GM21786 (cell line): ENCODE results near the gene CFAP53.

Experiments
- ATAC-seq: cut with Tn5 transposase; IDR thresholded peaks from one replicate; pipeline ENCODE4 v1.9.1; 2021; ENCODE audit not compliant: unreplicated experiment

Gene CFAP53

DNA sequence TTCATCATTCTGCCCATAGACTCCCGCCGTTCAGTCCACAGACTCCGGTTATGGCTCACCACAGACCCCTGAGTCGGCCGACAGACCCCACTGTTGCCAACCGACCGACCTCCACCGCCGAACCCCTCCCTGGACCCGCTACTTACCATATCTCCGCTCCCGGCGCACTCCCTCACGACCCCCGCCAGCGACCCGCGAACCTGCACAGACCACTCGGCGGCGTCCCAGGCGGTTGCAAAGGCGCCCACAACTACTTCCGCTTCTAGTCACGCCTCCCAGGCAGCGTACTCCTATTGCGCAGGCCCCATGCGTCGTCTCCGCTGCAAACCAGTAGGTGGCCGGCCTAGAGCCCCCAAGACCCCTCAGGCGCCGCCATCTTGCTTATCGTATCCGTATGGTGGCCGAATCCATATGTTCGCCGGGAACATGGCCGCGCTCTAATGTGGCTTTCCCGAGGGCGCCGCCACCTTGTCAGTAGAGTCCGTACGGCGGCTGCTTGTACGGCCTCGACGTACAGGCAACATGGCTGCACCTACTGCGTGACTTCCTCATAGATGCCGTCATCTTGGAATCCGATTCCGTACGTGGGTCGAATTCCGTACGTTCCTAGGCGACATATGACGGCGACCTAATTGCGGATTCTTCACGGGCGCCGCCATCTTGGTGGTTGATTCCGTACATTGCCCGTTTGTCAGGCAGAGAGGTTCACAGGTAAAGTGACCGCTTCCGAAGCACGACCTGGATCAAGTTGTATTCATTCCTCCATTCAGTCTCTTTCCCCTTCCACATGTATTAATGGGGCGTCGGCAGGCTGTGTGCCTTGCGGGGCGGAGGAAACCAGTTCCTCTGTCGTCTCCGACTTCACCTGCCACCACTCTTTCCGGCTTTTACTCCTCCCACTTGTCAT, 21.4 kb upstream of the CFAP53 start, which contains the start of gene CXXC1:
Gene CXXC1, minus strand, starts transcription at position 252 of the 907 bp plus-strand sequence. Its CDS starts 103 bp downstream, at position 149.
- ATAC-seq = peak; percentile 89

DNA sequence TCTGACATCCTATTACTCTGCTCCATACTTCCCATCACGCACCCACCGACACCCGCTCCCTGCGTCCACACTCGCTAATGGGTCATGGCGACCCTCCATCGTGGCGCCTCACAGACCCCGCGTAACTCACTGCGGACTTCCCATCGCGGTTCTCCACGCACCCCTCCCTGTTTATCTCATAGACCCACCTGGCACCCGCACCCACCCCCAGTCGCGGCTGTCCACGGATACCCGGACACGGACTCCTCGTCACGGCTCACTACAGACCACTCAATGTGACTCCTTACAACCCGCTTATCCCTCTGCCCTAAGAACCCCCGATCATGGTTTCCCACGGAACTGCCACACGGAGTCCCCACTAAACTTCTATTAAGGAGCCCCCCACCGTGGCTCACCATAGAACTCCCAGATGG, 20.7 kb upstream of the CFAP53 start:
- no peak for ATAC-seq

DNA sequence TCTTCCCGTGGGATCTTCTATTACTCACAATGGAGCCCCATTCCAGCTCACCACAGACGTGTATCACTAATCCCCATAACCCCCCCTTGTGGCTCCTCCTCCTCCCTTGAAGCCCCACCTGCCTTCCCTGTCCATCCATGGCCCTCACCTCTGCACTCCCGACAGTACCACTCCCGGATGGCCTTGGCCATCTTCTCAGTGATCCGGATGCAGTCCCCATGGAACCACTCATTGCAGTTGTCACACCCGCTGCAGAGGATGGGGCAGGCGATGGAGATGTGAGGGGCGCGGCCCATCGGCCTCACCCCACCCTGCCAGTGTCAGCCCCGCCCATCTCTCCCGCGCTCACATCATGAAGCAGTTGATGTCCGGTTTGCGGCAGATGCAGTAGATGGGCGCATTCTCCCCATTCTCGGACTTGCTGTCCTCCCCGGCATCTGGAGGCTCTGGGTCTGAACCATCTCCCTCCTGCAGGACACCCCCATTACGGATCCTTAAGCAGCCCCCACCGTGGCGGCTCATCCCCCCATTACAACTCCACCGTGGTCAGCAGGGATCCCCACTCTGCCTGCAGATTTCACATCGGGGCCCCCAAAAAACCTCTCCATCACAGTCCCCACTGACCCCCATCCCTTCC, 20.2 kb upstream of the CFAP53 start:
- no peak for ATAC-seq

DNA sequence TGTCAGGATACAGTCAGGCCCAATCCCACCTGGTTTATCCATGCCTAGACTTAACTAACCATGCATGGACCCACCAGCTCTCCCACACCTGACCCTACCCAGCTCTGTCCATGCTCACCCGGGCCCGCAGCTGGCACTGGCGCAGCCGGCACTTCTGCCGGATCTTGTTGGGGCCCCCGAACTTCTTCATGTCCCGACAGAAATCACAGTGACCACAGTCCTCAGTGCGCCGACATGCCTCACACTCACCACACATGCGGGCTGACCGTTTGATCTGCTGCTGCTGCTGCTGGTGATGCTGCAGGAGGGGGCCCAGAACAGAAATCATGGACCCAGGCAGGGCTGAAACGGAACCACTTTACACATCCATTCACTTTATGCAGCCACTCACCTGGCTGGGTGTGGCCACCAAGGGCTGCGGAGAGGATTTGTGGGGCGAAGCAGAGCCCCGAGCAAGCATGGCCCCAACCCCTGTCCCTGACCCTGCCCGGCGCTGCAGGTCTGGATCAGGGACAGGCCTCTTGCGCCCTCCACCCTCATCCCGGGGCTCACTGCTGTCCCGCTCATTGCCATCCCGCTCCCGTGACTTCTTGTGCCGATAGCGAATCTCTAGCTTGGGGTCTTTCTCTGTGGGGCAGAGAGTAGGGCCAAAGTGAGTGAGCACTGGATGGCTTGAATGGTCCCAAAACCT, 19.5 kb upstream of the CFAP53 start:
- no peak for ATAC-seq

DNA sequence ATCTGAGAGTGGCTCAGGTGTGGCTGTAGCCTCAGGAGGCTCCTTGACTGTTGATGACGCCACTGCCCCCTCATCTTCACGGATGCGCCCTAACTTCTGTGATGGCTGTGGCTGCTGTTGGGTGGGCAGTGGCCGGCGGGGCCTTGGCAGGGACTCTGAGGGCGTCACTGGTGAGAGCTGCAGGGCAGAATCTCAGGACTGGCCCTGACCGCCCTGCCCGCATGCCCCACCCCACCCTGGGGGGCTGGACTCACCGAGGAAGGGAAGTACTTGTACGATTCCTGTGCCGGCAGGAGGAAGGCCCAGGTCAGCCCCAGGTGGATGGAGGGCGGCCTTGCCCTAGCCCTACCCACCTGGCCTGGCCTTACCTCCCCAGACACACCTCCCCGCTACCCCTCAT, 18.8 kb upstream of the CFAP53 start:
- ATAC-seq = no peak

DNA sequence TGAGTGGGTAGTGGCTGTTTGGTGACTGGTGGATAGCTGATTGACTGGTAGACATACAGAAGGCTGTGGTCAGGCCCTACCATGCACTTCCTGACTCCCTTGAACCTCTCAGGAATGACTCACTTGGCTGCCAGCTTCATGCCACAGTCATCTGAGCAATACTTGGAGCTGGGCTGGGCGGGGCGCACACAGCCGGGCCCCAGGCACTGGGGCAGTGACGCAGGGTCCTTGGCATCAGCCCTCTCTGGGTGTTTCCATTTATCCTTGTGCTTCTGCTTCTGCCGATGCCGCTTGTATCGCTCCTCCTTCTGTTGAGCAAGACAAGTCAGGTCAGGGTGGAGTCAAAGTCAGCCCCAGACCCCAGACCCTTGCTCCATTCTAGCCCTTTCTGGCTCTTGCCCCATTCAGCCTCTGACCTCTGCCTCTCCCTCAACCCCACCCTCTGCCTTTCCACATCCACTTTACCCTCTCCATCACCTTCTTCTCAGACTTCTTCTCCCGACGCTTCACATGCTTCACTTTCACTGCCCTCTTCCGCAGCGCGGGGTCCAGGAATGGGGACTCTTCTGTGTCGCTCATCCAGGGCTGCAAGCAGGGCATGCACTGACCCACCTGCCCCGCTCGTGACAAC, 18.1 kb upstream of the CFAP53 start:
- no peak for ATAC-seq

DNA sequence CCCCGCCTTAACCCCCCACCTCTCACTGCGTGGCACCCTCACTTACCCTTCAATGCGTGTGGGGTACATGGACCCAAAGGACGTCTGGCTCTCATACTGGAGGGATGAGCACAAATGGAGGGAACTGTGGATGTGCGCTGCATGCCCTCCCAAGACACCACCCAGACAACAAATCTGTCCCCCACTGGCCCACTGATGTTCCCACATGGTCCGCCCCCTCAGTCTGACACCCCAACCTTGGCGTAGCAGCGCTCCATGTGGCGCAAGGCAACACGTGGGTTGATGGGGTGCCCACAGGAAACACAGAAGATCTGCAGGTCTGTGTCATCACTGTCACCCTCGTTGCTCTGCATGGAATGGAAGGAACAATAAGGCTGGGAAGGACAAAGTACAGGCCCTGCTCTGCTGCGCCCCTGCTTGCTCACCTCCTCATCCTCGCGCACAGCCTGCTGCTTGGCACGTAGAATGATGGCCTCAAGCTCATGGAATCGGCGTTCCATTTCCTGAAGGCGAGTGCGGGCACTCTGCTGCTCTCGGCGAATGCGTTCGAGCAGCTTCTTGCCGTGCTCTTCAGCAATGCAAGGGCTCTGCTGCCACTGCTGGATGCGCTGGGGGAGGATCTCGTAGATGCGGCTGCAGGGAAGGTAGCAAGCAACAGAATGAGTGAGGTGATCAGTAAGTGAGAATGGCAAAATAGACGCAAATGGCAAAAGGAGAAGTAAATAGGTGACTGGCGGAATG, 17.3 kb upstream of the CFAP53 start:
- ATAC-seq = no peak

DNA sequence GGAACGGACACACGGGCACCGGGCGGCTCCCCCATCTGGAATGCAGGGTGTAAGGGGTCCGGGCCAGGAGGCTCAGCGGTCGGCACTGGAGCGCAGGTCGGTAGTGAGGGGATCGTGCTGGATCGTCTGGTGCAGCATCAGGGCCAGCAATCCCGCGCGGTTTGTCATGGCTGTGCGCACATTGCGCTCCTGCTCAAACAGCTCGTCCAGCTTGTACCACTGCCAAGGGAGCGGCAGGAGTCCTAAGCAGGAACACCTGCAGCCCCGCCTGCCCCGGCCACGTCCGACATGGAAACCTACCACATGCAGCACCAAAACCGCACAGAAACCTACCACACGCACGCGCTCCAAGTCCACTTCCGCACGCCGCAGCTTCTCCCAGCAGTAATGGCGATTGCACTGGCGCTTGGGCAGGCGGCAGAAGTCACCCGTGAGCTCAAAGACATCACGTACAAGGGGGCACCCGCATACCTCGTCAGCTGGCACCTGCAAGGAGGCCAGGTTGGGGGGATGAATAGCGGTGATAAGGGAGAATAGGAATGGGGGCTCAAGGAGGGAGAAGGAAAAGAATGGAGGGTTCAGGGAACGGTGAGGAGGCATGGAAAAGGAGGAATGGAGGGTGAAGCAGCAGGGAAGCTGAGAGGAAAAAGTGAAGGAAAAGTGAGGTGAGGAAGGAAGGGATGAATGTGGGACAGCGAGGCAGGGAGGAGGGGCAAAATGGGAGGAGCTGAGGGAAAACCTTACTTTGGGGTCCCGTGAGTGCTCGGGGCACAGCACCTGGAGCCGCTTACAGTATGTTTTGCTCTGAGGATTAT, 16.4 kb upstream of the CFAP53 start:
- ATAC-seq = no peak

DNA sequence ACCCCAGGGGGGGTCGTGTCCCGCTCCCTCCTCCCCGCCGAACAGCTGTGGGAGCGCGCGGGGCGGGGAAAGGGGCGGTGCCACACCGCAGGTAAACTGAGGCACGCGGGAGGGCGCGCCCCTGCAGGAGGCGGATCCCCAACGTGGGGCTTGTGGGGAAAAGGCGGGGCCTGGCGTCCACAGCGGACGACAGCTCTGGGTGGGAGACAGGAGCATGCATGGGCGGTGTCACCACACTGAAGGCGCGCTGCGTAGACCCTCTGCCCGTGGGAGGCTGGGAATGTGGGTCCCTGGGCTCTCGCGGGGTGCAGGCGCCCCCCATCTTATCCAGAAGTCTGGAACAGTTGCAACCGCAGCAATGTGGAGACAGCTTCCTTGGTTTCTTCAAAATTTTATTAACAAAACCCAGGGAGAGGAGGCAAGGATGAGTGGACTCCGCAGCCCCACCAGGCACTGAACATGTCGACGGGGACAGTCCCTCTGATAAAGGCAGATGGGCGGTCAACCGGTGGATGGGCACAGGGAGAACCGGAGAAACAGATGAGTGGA, 15.8 kb upstream of the CFAP53 start:
- no peak for ATAC-seq

DNA sequence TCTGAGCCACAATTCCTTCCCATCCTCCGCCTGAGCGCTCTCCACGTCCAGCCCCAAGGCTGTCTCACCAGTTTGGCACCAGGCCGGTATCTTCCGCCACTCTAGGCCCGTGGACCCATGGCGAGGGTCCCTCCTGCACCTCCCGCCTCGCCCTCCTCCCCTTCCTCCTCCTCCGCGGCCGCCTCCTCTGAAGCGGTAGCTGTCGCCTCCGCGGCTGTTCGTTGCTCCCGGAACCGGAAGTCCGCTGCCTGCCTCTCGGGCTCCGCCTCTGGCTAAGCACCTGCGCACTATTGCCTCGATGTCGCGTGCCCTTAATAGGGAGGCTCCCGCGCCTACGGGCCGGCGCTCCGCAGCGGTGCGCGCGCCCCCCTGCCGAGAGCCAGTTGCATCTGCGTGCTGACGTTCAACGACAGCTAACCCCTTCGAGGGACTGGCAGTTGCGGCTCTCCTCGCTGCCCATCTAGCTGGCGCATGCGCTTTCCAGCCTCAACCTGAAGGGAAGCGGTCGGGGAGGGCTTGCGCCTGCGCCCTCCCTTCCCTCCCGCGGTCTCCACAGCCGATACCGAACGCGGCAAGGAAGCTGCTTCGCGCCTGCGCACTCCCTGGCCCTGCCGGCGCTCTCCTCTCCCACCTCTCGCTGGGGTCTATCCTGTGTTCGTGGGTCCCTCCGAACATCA, 15.1 kb upstream of the CFAP53 start, which contains the start of gene MBD1:
Gene MBD1, minus strand, starts transcription at position 229 of the 677 bp plus-strand sequence. CDS start 1,531 bp downstream, outside the sequence.
- ATAC-seq = peak; percentile 93

DNA sequence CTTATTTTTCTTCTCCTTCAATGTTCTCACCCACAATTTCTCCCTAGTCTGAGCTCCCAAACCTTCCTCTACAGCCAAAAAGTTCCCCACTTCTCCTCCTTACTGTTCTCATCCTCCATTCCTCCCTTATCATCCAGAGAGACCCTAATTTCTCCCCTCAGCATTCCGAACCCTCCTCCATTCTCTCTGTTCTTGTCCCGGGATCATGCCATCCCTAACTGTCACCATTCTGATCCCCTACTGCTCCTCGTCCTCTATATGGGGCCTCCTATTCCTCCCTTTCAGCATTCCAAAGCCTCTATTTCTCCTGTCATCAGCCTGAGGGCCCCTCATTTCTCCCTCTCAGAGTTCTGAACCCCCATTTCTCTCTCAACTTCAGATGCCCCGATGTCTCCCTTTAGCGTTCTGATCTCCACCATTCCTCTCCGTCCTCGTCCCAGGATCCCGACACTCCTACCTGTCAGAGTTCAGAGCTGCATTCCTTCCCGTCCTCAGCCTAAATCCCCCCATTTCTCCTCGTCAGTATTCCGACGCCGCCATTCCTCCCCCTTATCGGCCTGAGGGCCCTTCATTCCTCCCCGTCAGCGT, 14.5 kb upstream of the CFAP53 start:
- no peak for ATAC-seq

DNA sequence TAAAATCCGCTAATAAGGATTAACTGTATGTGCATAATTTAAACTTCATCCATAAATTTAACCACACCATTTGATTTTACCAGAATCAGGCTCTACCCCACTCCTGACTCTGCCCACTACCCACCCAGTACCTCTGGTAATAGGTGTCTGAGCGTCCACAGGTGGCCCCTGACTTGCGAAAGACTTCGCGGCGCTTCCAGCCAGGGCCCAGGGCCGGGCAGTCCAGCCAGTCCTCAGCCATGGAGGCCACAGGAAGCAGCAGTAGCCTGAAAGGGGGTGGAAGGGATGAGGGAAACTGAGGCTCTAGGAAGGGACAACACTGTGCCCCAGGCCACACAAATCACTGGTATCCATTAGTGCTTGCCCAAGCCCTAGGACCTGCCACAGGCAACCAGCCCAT, 13.5 kb upstream of the CFAP53 start:
- ATAC-seq = no peak

DNA sequence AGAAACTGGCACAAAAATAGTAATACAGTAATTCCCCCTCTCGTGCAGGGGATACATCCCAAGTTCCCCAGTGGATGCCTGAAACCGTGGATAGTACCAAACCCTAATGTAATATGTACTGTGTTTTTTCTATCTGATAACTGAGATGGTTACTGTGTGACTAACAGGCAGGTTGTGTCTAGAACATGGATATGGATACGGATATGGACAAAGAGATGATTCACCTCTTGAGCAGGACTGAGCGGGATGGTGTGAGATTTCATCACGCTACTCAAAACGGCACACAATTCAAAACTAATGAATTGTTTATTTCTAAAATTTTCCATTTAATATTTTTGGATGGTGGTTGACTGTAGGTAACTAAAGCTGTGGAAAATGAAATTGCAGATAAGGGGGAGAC, 11.6 kb upstream of the CFAP53 start:
- no peak for ATAC-seq

DNA sequence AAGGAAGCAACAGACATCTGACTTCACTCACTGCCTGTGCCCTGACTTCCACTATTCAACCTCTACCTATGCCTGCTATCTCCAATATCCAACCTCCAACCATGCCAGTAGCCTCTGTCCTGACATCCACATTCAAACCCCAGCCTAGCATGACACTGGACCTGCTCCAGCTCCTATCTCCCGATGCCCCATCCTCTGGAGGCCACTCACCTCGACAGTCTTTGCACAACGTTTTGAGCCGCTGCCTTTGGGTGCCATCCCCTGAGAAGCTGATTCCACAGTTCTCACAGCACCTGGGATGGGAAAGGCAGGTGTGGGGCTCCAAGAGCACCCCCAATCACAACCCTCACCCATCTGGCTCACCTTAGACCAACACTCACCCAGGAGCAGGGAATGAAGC, 10.2 kb upstream of the CFAP53 start:
- ATAC-seq = no peak

DNA sequence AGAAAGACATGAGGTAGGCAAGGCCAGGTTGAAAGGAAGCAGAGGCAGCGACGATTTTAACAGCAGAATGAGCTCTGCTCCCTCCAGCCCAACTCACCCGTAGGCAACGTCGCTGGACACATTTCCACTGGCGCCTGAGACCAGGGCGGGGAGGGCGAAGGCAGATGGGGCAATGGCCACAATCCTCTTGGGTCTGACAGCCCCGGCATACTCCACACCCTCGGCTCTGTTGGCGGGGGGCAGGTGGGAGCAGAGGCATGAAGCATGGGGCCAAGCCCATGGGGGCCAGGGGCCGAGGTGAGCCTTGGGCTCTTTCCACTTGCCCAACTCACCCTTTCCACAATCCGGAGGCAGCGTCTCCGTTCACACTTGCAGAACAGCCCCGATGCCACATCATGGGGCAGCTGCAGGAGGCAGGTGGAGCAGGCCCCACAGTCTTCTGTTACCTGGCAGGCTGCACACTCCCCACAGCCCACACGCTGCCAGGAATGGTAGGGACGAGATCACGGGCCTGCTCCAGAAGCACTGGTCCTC, 9.3 kb upstream of the CFAP53 start:
- ATAC-seq = no peak

DNA sequence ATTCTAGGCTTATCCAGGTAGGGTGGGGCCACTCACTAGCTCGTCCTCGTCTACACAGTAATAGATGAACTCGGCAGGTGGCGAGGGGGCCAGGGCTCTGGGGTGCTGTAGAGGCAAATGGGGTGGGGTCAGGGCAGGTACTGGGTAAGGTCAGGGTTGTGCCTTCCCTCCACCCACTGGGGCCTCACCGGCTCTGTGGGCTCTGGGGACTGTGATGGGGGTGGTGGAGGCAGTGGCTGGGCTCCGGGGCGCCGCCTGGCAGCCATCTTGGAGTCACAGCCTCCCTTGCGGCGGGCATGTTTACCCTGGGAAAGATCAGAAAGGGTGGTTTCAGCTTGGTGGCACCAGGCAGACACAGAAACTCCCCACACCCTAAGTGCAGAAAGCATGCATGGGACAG, 8.6 kb upstream of the CFAP53 start:
- no peak for ATAC-seq

DNA sequence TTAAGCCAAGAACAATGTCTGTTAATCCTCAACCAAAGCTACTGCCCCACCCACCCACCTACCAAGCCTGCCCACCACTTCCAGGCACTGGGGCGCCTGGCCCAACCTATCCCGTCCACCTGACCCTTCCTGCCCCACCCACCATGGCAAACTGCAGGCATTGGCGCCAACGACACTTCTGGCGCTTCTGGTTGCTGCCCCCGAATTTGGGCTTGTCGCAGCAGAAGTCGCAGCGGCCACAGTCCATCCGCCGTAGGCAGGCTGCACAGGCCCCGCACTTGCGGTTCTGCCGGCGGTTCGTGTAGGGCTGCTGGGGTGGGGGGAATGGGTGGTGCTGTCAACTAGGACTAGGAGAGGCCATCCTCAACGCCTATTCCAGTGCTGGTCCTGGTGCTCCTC, 7.7 kb upstream of the CFAP53 start:
- no peak for ATAC-seq
